ENCODE results near the gene CHD6.

The CHD6 gene

GRCh38 chr20:41392871-41393704 lies 225.1 kb downstream of the CHD6 start:
- ATAC-seq (replicated peaks; ENCODE audit: extremely low read depth, poor library complexity, severe bottlenecking) (no peak), DNase-seq (ENCODE audit: low spot score in 2 of 2) (no peak)
- Mint-ChIP-seq H3K4me1 (peaks cover 5% of the 10 kb centered on the region), H3K36me3 (ENCODE audit: insufficient read depth) (peaks cover 1% of the 10 kb centered on the region), H3K9me3 (no peaks in the 10 kb centered on the region), H3K27me3 (no peaks in the 10 kb centered on the region), H3K4me3 (no peak overlapping the region), H3K27ac (ENCODE audit: low read depth) (no peak overlapping the region)

- no peaks in the 10 kb centered on the region for H3K27me3 Mint-ChIP-seq
- H3K36me3 Mint-ChIP-seq (ENCODE audit: insufficient read depth), result peaks cover 1% of the 10 kb centered on the region
- no peak overlapping the region for H3K4me3 Mint-ChIP-seq
- no peak for DNase-seq (ENCODE audit: low spot score in 2 of 2)
- peaks cover 5% of the 10 kb centered on the region for H3K4me1 Mint-ChIP-seq
- ATAC-seq (replicated peaks; ENCODE audit: extremely low read depth, poor library complexity, severe bottlenecking), result no peak
- H3K27ac Mint-ChIP-seq (ENCODE audit: low read depth), result no peak overlapping the region
- H3K9me3 Mint-ChIP-seq, result no peaks in the 10 kb centered on the region
These were observed 225.9 kb downstream of the CHD6 start for GRCh38 chr20:41392295-41392694.

GRCh38 chr20:41391587-41392001 lies 226.6 kb downstream of the CHD6 start:
- peaks cover 4% of the 10 kb centered on the region for H3K4me1 Mint-ChIP-seq

GRCh38 chr20:41390889-41391288 lies 227.3 kb downstream of the CHD6 start:
- Mint-ChIP-seq H3K27me3 (peaks cover 7% of the 10 kb centered on the region), H3K27ac (ENCODE audit: low read depth) (no peak overlapping the region), H3K4me1 (no peaks in the 10 kb centered on the region), H3K4me3 (no peak overlapping the region), H3K36me3 (ENCODE audit: insufficient read depth) (peaks cover 1% of the 10 kb centered on the region), H3K9me3 (no peaks in the 10 kb centered on the region)
- no peak for ATAC-seq (replicated peaks; ENCODE audit: extremely low read depth, poor library complexity, severe bottlenecking)
- DNase-seq (ENCODE audit: low spot score in 2 of 2), result no peak

More at GRCh38 chr20:41391587-41392001, 226.6 kb downstream of the CHD6 start:
- Mint-ChIP-seq H3K4me3 (no peak overlapping the region), H3K27ac (ENCODE audit: low read depth) (no peak overlapping the region), H3K9me3 (no peaks in the 10 kb centered on the region), H3K36me3 (ENCODE audit: insufficient read depth) (peaks cover 1% of the 10 kb centered on the region), H3K27me3 (peaks cover under 1% of the 10 kb centered on the region)
- DNase-seq (ENCODE audit: low spot score in 2 of 2), result no peak
- ATAC-seq (replicated peaks; ENCODE audit: extremely low read depth, poor library complexity, severe bottlenecking), result no peak

- no peak overlapping the region for H3K4me3 Mint-ChIP-seq
- no peak for ATAC-seq (replicated peaks; ENCODE audit: extremely low read depth, poor library complexity, severe bottlenecking)
- DNase-seq (ENCODE audit: low spot score in 2 of 2), result no peak
- no peaks in the 10 kb centered on the region for H3K9me3 Mint-ChIP-seq
- H3K4me1 Mint-ChIP-seq, result no peaks in the 10 kb centered on the region
- H3K36me3 Mint-ChIP-seq (ENCODE audit: insufficient read depth), result no peaks in the 10 kb centered on the region
- H3K27me3 Mint-ChIP-seq, result peaks cover 31% of the 10 kb centered on the region
- no peak overlapping the region for H3K27ac Mint-ChIP-seq (ENCODE audit: low read depth)
These were observed 230.7 kb downstream of the CHD6 start for GRCh38 chr20:41387444-41387851.

- DNase-seq (ENCODE audit: low spot score in 2 of 2), result no peak
- H3K4me1 Mint-ChIP-seq, result no peaks in the 10 kb centered on the region
- H3K27me3 Mint-ChIP-seq, result peaks cover 31% of the 10 kb centered on the region
- H3K36me3 Mint-ChIP-seq (ENCODE audit: insufficient read depth), result no peaks in the 10 kb centered on the region
- ATAC-seq (replicated peaks; ENCODE audit: extremely low read depth, poor library complexity, severe bottlenecking), result no peak
- no peaks in the 10 kb centered on the region for H3K9me3 Mint-ChIP-seq
- no peak overlapping the region for H3K4me3 Mint-ChIP-seq
- no peak overlapping the region for H3K27ac Mint-ChIP-seq (ENCODE audit: low read depth)
These were observed 231.4 kb downstream of the CHD6 start for GRCh38 chr20:41386502-41387427.

GRCh38 chr20:41382791-41383305 lies 235.3 kb downstream of the CHD6 start:
- no peaks in the 10 kb centered on the region for H3K4me1 Mint-ChIP-seq
- no peak overlapping the region for H3K4me3 Mint-ChIP-seq
- H3K27me3 Mint-ChIP-seq, result peaks cover 56% of the 10 kb centered on the region
- H3K9me3 Mint-ChIP-seq, result no peaks in the 10 kb centered on the region
- no peak overlapping the region for H3K27ac Mint-ChIP-seq (ENCODE audit: low read depth)
- ATAC-seq (replicated peaks; ENCODE audit: extremely low read depth, poor library complexity, severe bottlenecking), result no peak
- H3K36me3 Mint-ChIP-seq (ENCODE audit: insufficient read depth), result no peaks in the 10 kb centered on the region
- no peak for DNase-seq (ENCODE audit: low spot score in 2 of 2)

GRCh38 chr20:41380551-41381193 lies 237.5 kb downstream of the CHD6 start:
- no peaks in the 10 kb centered on the region for H3K9me3 Mint-ChIP-seq
- no peak for ATAC-seq (replicated peaks; ENCODE audit: extremely low read depth, poor library complexity, severe bottlenecking)
- no peak overlapping the region for H3K4me3 Mint-ChIP-seq
- no peaks in the 10 kb centered on the region for H3K4me1 Mint-ChIP-seq
- no peaks in the 10 kb centered on the region for H3K36me3 Mint-ChIP-seq (ENCODE audit: insufficient read depth)
- no peak for DNase-seq (ENCODE audit: low spot score in 2 of 2)
- H3K27ac Mint-ChIP-seq (ENCODE audit: low read depth), result peak overlapping the region; percentile 44
- H3K27me3 Mint-ChIP-seq, result peaks cover 69% of the 10 kb centered on the region

GRCh38 chr20:41379551-41379950 lies 238.6 kb downstream of the CHD6 start:
- DNase-seq (ENCODE audit: low spot score in 2 of 2), result no peak

GRCh38 chr20:41377275-41377674 lies 240.9 kb downstream of the CHD6 start:
- H3K9me3 Mint-ChIP-seq, result no peaks in the 10 kb centered on the region
- ATAC-seq (replicated peaks; ENCODE audit: extremely low read depth, poor library complexity, severe bottlenecking), result no peak
- no peaks in the 10 kb centered on the region for H3K4me1 Mint-ChIP-seq
- DNase-seq (ENCODE audit: low spot score in 2 of 2), result no peak
- no peak overlapping the region for H3K27ac Mint-ChIP-seq (ENCODE audit: low read depth)
- peaks cover 74% of the 10 kb centered on the region for H3K27me3 Mint-ChIP-seq
- H3K4me3 Mint-ChIP-seq, result no peak overlapping the region
- no peaks in the 10 kb centered on the region for H3K36me3 Mint-ChIP-seq (ENCODE audit: insufficient read depth)

More at GRCh38 chr20:41379551-41379950, 238.6 kb downstream of the CHD6 start:
- no peak for ATAC-seq (replicated peaks; ENCODE audit: extremely low read depth, poor library complexity, severe bottlenecking)
- Mint-ChIP-seq H3K27me3 (peaks cover 69% of the 10 kb centered on the region), H3K9me3 (no peaks in the 10 kb centered on the region), H3K4me1 (no peaks in the 10 kb centered on the region), H3K27ac (ENCODE audit: low read depth) (no peak overlapping the region), H3K36me3 (ENCODE audit: insufficient read depth) (no peaks in the 10 kb centered on the region), H3K4me3 (no peak overlapping the region)

GRCh38 chr20:41376349-41376748 lies 241.8 kb downstream of the CHD6 start:
- no peaks in the 10 kb centered on the region for H3K36me3 Mint-ChIP-seq (ENCODE audit: insufficient read depth)
- no peak overlapping the region for H3K27ac Mint-ChIP-seq (ENCODE audit: low read depth)
- no peaks in the 10 kb centered on the region for H3K4me1 Mint-ChIP-seq
- DNase-seq (ENCODE audit: low spot score in 2 of 2) (no peak), ATAC-seq (replicated peaks; ENCODE audit: extremely low read depth, poor library complexity, severe bottlenecking) (no peak)
- peaks cover 76% of the 10 kb centered on the region for H3K27me3 Mint-ChIP-seq
- no peaks in the 10 kb centered on the region for H3K9me3 Mint-ChIP-seq
- no peak overlapping the region for H3K4me3 Mint-ChIP-seq

GRCh38 chr20:41375846-41376245 lies 242.3 kb downstream of the CHD6 start:
- Mint-ChIP-seq H3K36me3 (ENCODE audit: insufficient read depth) (no peaks in the 10 kb centered on the region), H3K27ac (ENCODE audit: low read depth) (no peak overlapping the region), H3K4me1 (no peaks in the 10 kb centered on the region), H3K9me3 (no peaks in the 10 kb centered on the region), H3K27me3 (peaks cover 76% of the 10 kb centered on the region), H3K4me3 (no peak overlapping the region)
- ATAC-seq (replicated peaks; ENCODE audit: extremely low read depth, poor library complexity, severe bottlenecking), result no peak
- no peak for DNase-seq (ENCODE audit: low spot score in 2 of 2)
